ENCODE results near the gene KIAA1217.
"Not testable (repeated sequence)": the region's sequence is repeated elsewhere in the genome, so short reads cannot be mapped to it uniquely, and the experiment has no call there.

The KIAA1217 gene

DNA sequence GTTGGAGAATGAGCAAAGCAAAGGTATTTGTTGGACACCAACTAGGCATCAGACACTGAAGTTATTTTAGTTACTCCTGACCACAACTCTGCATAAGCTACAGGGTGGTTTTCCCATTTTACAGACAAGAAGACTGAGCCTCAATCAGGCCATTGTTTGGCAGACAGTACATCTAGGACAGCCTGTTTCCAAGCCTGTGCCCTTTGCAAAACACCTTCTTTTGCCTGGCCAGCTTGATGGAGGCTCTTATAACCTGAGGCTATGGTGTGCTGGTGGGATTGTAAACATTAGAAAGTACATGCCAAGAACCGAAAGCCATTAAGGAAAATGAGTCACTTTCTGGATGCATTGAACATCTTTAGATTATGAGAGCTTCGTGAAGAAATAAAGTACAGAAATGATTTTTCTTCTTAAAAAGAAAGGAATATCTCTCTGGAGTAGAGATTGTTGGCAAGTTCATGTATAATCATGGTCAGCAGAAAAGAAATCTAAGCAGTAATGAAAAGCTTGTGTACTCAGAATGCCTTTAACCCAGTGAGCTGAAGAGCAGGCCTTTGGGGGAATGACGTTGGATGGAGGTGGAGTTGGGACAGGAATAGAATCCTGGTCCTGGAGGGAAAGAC, 140.6 kb downstream of the KIAA1217 start:
- no peak overlapping the region for H3K9ac ChIP-seq (ENCODE audit: low read depth, low read length, poor library complexity)
- H3K27me3 ChIP-seq (ENCODE audit: control insufficient read depth in 3 of 3, insufficient read depth in 3 of 3, low read depth in 1 of 3, low read length in 3 of 3), result no peaks in the 10 kb centered on the region
- no peak overlapping the region for H3K27ac ChIP-seq (replicated peaks; ENCODE audit: low read length)
- no peaks in the 10 kb centered on the region for H3K79me1 ChIP-seq (ENCODE audit: low read depth, low read length)
- H2BK15ac ChIP-seq (ENCODE audit: low read length), result no peak overlapping the region
- H2AK5ac ChIP-seq (ENCODE audit: low read depth, low read length), result no peak overlapping the region
- H3K9me3 ChIP-seq (replicated peaks in 1 of 2; ENCODE audit: control insufficient read depth in 2 of 2, insufficient read depth in 1 of 2, low read depth in 1 of 2, low read length in 2 of 2), result peaks cover 0 to 2% of the 10 kb centered on the region in 2 donors
- H2BK12ac ChIP-seq (ENCODE audit: low read length), result no peak overlapping the region
- no peak overlapping the region for H4K8ac ChIP-seq (ENCODE audit: low read depth, low read length)
- peaks cover 5 to 21% of the 10 kb centered on the region in 2 donors for H3K4me1 ChIP-seq (ENCODE audit: control insufficient read depth in 2 of 2, insufficient read depth in 1 of 2, low read depth in 1 of 2, low read length in 2 of 2)
- H3K4me2 ChIP-seq (ENCODE audit: insufficient read depth, low read length, poor library complexity, severe bottlenecking), result no peak overlapping the region
- no peak overlapping the region for H3K23ac ChIP-seq (ENCODE audit: low read depth, low read length, poor library complexity)
- no peak overlapping the region for H3K18ac ChIP-seq (ENCODE audit: low read length)
- no peaks in the 10 kb centered on the region for H3K36me3 ChIP-seq (replicated peaks in 1 of 2; ENCODE audit: control insufficient read depth in 2 of 2, insufficient read depth in 2 of 2, low read length in 2 of 2)
- no peak overlapping the region for H2AFZ ChIP-seq (ENCODE audit: low read length)
- H2BK120ac ChIP-seq (ENCODE audit: low read depth, low read length), result no peak overlapping the region
- no peak overlapping the region for H4K91ac ChIP-seq (ENCODE audit: low read depth, low read length, poor library complexity)
- no peak overlapping the region for H3K4me3 ChIP-seq (ENCODE audit: low read length in 2 of 2)
- H3K14ac ChIP-seq (ENCODE audit: low read length), result no peak overlapping the region
- no peak for DNase-seq (ENCODE audit: low spot score)
- H3K4ac ChIP-seq (ENCODE audit: low read length), result no peak overlapping the region
- H2BK5ac ChIP-seq (ENCODE audit: low read length), result no peak overlapping the region
- no CpG with 5 or more reads among the region's 3 CpGs for WGBS, 2 donors (ENCODE audit: extremely low coverage in 2 of 2, insufficient read length in 2 of 2, insufficient replicate concordance in 1 of 2)

- H2BK12ac ChIP-seq (ENCODE audit: low read length), result no peak overlapping the region
- no peak overlapping the region for H4K91ac ChIP-seq (ENCODE audit: low read depth, low read length, poor library complexity)
- H2BK5ac ChIP-seq (ENCODE audit: low read length), result no peak overlapping the region
- H3K4ac ChIP-seq (ENCODE audit: low read length), result no peak overlapping the region
- H3K4me2 ChIP-seq (ENCODE audit: insufficient read depth, low read length, poor library complexity, severe bottlenecking), result no peak overlapping the region
- peaks cover 5 to 23% of the 10 kb centered on the region in 2 donors for H3K4me1 ChIP-seq (ENCODE audit: control insufficient read depth in 2 of 2, insufficient read depth in 1 of 2, low read depth in 1 of 2, low read length in 2 of 2)
- no peak overlapping the region for H2BK120ac ChIP-seq (ENCODE audit: low read depth, low read length)
- H3K4me3 ChIP-seq (ENCODE audit: low read length in 2 of 2), result no peak overlapping the region
- H3K27ac ChIP-seq (replicated peaks; ENCODE audit: low read length), result no peak overlapping the region
- H3K14ac ChIP-seq (ENCODE audit: low read length), result no peak overlapping the region
- no peak overlapping the region for H2BK15ac ChIP-seq (ENCODE audit: low read length)
- H3K9ac ChIP-seq (ENCODE audit: low read depth, low read length, poor library complexity), result no peak overlapping the region
- no CpG with 5 or more reads among the region's 9 CpGs for WGBS, 2 donors (ENCODE audit: extremely low coverage in 2 of 2, insufficient read length in 2 of 2, insufficient replicate concordance in 1 of 2)
- H3K9me3 ChIP-seq (replicated peaks in 1 of 2; ENCODE audit: control insufficient read depth in 2 of 2, insufficient read depth in 1 of 2, low read depth in 1 of 2, low read length in 2 of 2), result peaks cover 1 to 2% of the 10 kb centered on the region in 2 donors
- DNase-seq (ENCODE audit: low spot score), result no peak
- H3K79me1 ChIP-seq (ENCODE audit: low read depth, low read length), result no peaks in the 10 kb centered on the region
- no peak overlapping the region for H4K8ac ChIP-seq (ENCODE audit: low read depth, low read length)
- no peaks in the 10 kb centered on the region for H3K36me3 ChIP-seq (replicated peaks in 1 of 2; ENCODE audit: control insufficient read depth in 2 of 2, insufficient read depth in 2 of 2, low read length in 2 of 2)
- H3K27me3 ChIP-seq (ENCODE audit: control insufficient read depth in 3 of 3, insufficient read depth in 3 of 3, low read depth in 1 of 3, low read length in 3 of 3), result peaks cover 0 to 2% (median 0%) of the 10 kb centered on the region in 3 experiments
- no peak overlapping the region for H3K23ac ChIP-seq (ENCODE audit: low read depth, low read length, poor library complexity)
- no peak overlapping the region for H2AK5ac ChIP-seq (ENCODE audit: low read depth, low read length)
- H3K18ac ChIP-seq (ENCODE audit: low read length), result no peak overlapping the region
- no peak overlapping the region for H2AFZ ChIP-seq (ENCODE audit: low read length)
Observed at GRCh38 chr10:24350070-24350921, 141.4 kb downstream of the KIAA1217 start.

DNA sequence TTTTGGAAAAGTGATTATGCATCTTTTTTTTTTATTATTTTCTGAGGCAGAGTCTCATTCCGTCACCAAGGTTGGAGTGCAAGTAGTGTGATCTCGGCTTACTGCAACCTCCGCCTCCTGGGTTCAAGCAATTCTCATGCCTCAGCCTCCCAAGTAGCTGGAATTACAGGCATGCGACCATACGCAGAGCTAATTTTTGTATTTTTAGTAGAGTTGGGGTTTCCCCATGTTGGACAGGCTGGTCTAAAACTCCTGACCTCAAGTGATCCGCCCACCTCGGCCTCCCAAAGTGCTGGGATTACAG, 141.9 kb downstream of the KIAA1217 start:
- H3K27me3 ChIP-seq (ENCODE audit: control insufficient read depth in 3 of 3, insufficient read depth in 3 of 3, low read depth in 1 of 3, low read length in 3 of 3); H3K4ac ChIP-seq (ENCODE audit: low read length); H3K18ac ChIP-seq (ENCODE audit: low read length); H2BK12ac ChIP-seq (ENCODE audit: low read length); H3K27ac ChIP-seq (replicated peaks; ENCODE audit: low read length); H3K36me3 ChIP-seq (replicated peaks in 1 of 2; ENCODE audit: control insufficient read depth in 2 of 2, insufficient read depth in 2 of 2, low read length in 2 of 2); H3K4me2 ChIP-seq (ENCODE audit: insufficient read depth, low read length, poor library complexity, severe bottlenecking); H3K9ac ChIP-seq (ENCODE audit: low read depth, low read length, poor library complexity); H4K8ac ChIP-seq (ENCODE audit: low read depth, low read length); H2AFZ ChIP-seq (ENCODE audit: low read length); H3K23ac ChIP-seq (ENCODE audit: low read depth, low read length, poor library complexity); H3K9me3 ChIP-seq (replicated peaks in 1 of 2; ENCODE audit: control insufficient read depth in 2 of 2, insufficient read depth in 1 of 2, low read depth in 1 of 2, low read length in 2 of 2); H3K79me1 ChIP-seq (ENCODE audit: low read depth, low read length); H4K91ac ChIP-seq (ENCODE audit: low read depth, low read length, poor library complexity); H2BK120ac ChIP-seq (ENCODE audit: low read depth, low read length); H2BK5ac ChIP-seq (ENCODE audit: low read length); H3K14ac ChIP-seq (ENCODE audit: low read length); H3K4me3 ChIP-seq (ENCODE audit: low read length in 2 of 2); H2BK15ac ChIP-seq (ENCODE audit: low read length); H2AK5ac ChIP-seq (ENCODE audit: low read depth, low read length); DNase-seq (ENCODE audit: low spot score): not testable (repeated sequence)
- H3K4me1 ChIP-seq (ENCODE audit: control insufficient read depth in 2 of 2, insufficient read depth in 1 of 2, low read depth in 1 of 2, low read length in 2 of 2), result peaks cover 5 to 23% of the 10 kb centered on the region in 2 donors
- WGBS, 2 donors (ENCODE audit: extremely low coverage in 2 of 2, insufficient read length in 2 of 2, insufficient replicate concordance in 1 of 2), result no CpG with 5 or more reads among the region's 7 CpGs

- H3K4ac ChIP-seq (ENCODE audit: low read length), result no peak overlapping the region
- peaks cover 0 to 2% (median 0%) of the 10 kb centered on the region in 3 experiments for H3K27me3 ChIP-seq (ENCODE audit: control insufficient read depth in 3 of 3, insufficient read depth in 3 of 3, low read depth in 1 of 3, low read length in 3 of 3)
- WGBS, 2 donors (ENCODE audit: extremely low coverage in 2 of 2, insufficient read length in 2 of 2, insufficient replicate concordance in 1 of 2), result no CpG with 5 or more reads among the region's 4 CpGs
- H2BK120ac ChIP-seq (ENCODE audit: low read depth, low read length), result peak overlapping the region; percentile 6
- H2BK12ac ChIP-seq (ENCODE audit: low read length), result no peak overlapping the region
- peaks cover 7 to 24% of the 10 kb centered on the region in 2 donors for H3K4me1 ChIP-seq (ENCODE audit: control insufficient read depth in 2 of 2, insufficient read depth in 1 of 2, low read depth in 1 of 2, low read length in 2 of 2)
- H2AK5ac ChIP-seq (ENCODE audit: low read depth, low read length), result no peak overlapping the region
- peaks cover 1 to 2% of the 10 kb centered on the region in 2 donors for H3K9me3 ChIP-seq (replicated peaks in 1 of 2; ENCODE audit: control insufficient read depth in 2 of 2, insufficient read depth in 1 of 2, low read depth in 1 of 2, low read length in 2 of 2)
- no peak overlapping the region for H3K23ac ChIP-seq (ENCODE audit: low read depth, low read length, poor library complexity)
- no peaks in the 10 kb centered on the region for H3K79me1 ChIP-seq (ENCODE audit: low read depth, low read length)
- no peak overlapping the region for H3K4me3 ChIP-seq (ENCODE audit: low read length in 2 of 2)
- H4K91ac ChIP-seq (ENCODE audit: low read depth, low read length, poor library complexity), result no peak overlapping the region
- no peaks in the 10 kb centered on the region for H3K36me3 ChIP-seq (replicated peaks in 1 of 2; ENCODE audit: control insufficient read depth in 2 of 2, insufficient read depth in 2 of 2, low read length in 2 of 2)
- H2AFZ ChIP-seq (ENCODE audit: low read length), result no peak overlapping the region
- peak; percentile 38 for DNase-seq (ENCODE audit: low spot score)
- peak overlapping the region; percentile 60 for H3K27ac ChIP-seq (replicated peaks; ENCODE audit: low read length)
- H4K8ac ChIP-seq (ENCODE audit: low read depth, low read length), result no peak overlapping the region
- no peak overlapping the region for H3K9ac ChIP-seq (ENCODE audit: low read depth, low read length, poor library complexity)
- H3K18ac ChIP-seq (ENCODE audit: low read length), result peak overlapping the region; percentile 40
- no peak overlapping the region for H3K14ac ChIP-seq (ENCODE audit: low read length)
- H2BK15ac ChIP-seq (ENCODE audit: low read length), result no peak overlapping the region
- H3K4me2 ChIP-seq (ENCODE audit: insufficient read depth, low read length, poor library complexity, severe bottlenecking), result no peak overlapping the region
- no peak overlapping the region for H2BK5ac ChIP-seq (ENCODE audit: low read length)
Observed at GRCh38 chr10:24351961-24352360, 143.0 kb downstream of the KIAA1217 start.

Measured in neuronal stem cell (in vitro differentiated cells).